ENCODE data around the gene NTN1. TPM values are rescaled to one million over a fixed set of nuclear protein-coding genes. Genes with fewer than 3 reads are reported as not detected.
A peak's percentile ranks its signal among the peaks of the same experiment; 100 is the strongest.

NTN1 gene
- total and polyA plus RNA-seq, 2 of the 4 experiments (the other 2 are of a cell fraction) = under 0.01 to 0.07 TPM

DNA sequence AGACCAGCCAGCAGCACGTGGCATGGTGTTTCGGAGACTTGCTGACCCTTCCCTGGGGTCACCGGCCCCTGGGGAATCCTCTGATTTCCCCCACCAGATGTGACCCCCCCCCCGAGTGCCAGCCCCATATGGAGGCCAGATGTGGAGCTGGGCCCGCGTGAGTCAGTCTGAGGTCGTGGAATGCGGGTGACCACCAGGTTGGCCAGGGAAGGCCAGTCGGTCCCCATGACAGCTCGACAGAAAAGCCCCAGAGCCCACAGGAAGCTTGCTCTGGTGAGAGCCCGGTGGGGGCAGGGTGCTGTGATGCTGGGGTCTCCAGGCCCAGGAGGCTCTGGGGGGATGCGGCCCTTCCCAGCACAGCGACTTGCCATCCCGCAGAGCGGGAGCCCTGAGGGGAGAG lies 209.0 kb downstream of the NTN1 start:
- BruUV-seq (replicated peaks) = no TSS peak
- Histone ChIP-seq H3K79me1 (ENCODE audit: low read depth in 1 of 2, low read length in 2 of 2) (no peaks in the 10 kb centered on the region), H4K5ac (ENCODE audit: low read depth, low read length) (no peak overlapping the region), H3K14ac (replicated peaks; ENCODE audit: low read depth, low read length) (no peak overlapping the region), H3K4me1 (ENCODE audit: control insufficient read depth, insufficient read depth, low read length) (peaks cover 8% of the 10 kb centered on the region; the same call in 1 of the 2 replicates), H2AFZ (replicated peaks; ENCODE audit: low read length, poor library complexity) (no peak overlapping the region), H2BK5ac (ENCODE audit: low read depth, low read length, poor library complexity, severe bottlenecking) (no peak overlapping the region), H3K4ac (ENCODE audit: low read depth, low read length) (no peak overlapping the region), H4K8ac (ENCODE audit: low read depth in 2 of 2, low read length in 2 of 2) (no peak overlapping the region), H3K27me3 (ENCODE audit: control insufficient read depth, insufficient read depth, low read length) (no peaks in the 10 kb centered on the region; the same call in 1 of the 2 replicates), H2AK5ac (ENCODE audit: low read depth, low read length) (no peak overlapping the region), H3K9ac (ENCODE audit: low read depth, low read length) (no peak overlapping the region), H2BK15ac (ENCODE audit: low read depth, low read length) (no peak overlapping the region), H3K23ac (ENCODE audit: low read depth, low read length) (no peak overlapping the region), H3K56ac (ENCODE audit: extremely low read depth, insufficient read depth, low read length) (no peak overlapping the region), H3K9me1 (ENCODE audit: insufficient read depth, low read length) (no peaks in the 10 kb centered on the region), H4K20me1 (ENCODE audit: insufficient read depth, low read length) (no peaks in the 10 kb centered on the region), H2BK120ac (ENCODE audit: low read depth, low read length) (no peak overlapping the region), H3K36me3 (ENCODE audit: control insufficient read depth, insufficient read depth, low read length) (no peaks in the 10 kb centered on the region), H3K4me3 (ENCODE audit: insufficient read depth, low read depth, low read length) (no peak overlapping the region), H3K9me3 (ENCODE audit: control insufficient read depth, insufficient read depth, low read length) (no peaks in the 10 kb centered on the region), H3K18ac (ENCODE audit: low read depth, low read length) (no peak overlapping the region), H3K4me2 (ENCODE audit: low read depth, low read length) (no peak overlapping the region), H2BK20ac (ENCODE audit: low read depth, low read length) (no peak overlapping the region), H4K91ac (ENCODE audit: insufficient read depth, low read depth, low read length) (no peak overlapping the region), H3K27ac (ENCODE audit: insufficient read depth, low read length) (no peak overlapping the region), H2AK9ac (replicated peaks; ENCODE audit: low read depth, low read length, poor library complexity) (no peak overlapping the region)
- intact Hi-C loops (cut with micrococcal nuclease) (no loop called here), in situ Hi-C loops (cut with MboI; ENCODE audit: low sequenced_read_pairs) (no loop called here), dilution Hi-C loops (cut with HindIII; ENCODE audit: low sequenced_read_pairs, unreplicated experiment) (no loop called here)
- no CpG with 5 or more reads among the region's 15 CpGs for WGBS, 2 experiments (ENCODE audit: extremely low coverage in 2 of 2, insufficient read length in 1 of 2)
- TF ChIP-seq FOS (IDR thresholded peaks at IDR 0.05; ENCODE audit: low read depth, low read length) (no peak), CHD1 (IDR thresholded peaks at IDR 0.05; ENCODE audit: low read depth, low read length) (no peak), MAZ (IDR thresholded peaks at IDR 0.05; ENCODE audit: borderline replicate concordance, low read depth, low read length) (no peak)
- TF ChIP-seq, protein P1, sequence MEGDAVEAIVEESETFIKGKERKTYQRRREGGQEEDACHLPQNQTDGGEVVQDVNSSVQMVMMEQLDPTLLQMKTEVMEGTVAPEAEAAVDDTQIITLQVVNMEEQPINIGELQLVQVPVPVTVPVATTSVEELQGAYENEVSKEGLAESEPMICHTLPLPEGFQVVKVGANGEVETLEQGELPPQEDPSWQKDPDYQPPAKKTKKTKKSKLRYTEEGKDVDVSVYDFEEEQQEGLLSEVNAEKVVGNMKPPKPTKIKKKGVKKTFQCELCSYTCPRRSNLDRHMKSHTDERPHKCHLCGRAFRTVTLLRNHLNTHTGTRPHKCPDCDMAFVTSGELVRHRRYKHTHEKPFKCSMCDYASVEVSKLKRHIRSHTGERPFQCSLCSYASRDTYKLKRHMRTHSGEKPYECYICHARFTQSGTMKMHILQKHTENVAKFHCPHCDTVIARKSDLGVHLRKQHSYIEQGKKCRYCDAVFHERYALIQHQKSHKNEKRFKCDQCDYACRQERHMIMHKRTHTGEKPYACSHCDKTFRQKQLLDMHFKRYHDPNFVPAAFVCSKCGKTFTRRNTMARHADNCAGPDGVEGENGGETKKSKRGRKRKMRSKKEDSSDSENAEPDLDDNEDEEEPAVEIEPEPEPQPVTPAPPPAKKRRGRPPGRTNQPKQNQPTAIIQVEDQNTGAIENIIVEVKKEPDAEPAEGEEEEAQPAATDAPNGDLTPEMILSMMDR (conservative IDR thresholded peaks at IDR 0.05; ENCODE audit: low read depth, low read length) = no peak
- ChIA-PET POLR2A (ENCODE audit: unreplicated experiment) (no interaction called here), CTCF (no interaction called here)
- peak; percentile 23 for DNase-seq
- no peak for ATAC-seq (ENCODE audit: low read depth)
